GM21381 (cell line): ENCODE measurements around the gene MIA.
"Not testable (repeated sequence)": the region's sequence is repeated elsewhere in the genome, so short reads cannot be mapped to it uniquely, and the experiment has no call there.

Experiments used
- ATAC-seq: cut with Tn5 transposase; IDR thresholded peaks from one replicate; pipeline ENCODE4 v1.9.1; 2021; ENCODE audit warnings: mild to moderate bottlenecking, moderate library complexity; ENCODE audit not compliant: unreplicated experiment

Gene MIA

GRCh38 chr19:40774916-40775631 lies at the start of gene MIA:
Gene MIA, plus strand, starts transcription at chr19:40775521. Its CDS starts 22 bp downstream, at chr19:40775543.
- no peak for ATAC-seq

GRCh38 chr19:40726279-40726678 lies 49.0 kb upstream of the MIA start:
- no peak for ATAC-seq

- not testable (repeated sequence) for ATAC-seq
These were observed 45.3 kb upstream of the MIA start for GRCh38 chr19:40730065-40730464.

GRCh38 chr19:40732304-40732703 lies 43.0 kb upstream of the MIA start:
- not testable (repeated sequence) for ATAC-seq

- ATAC-seq: no peak
These were observed 42.2 kb upstream of the MIA start for GRCh38 chr19:40733149-40733548.

- ATAC-seq: no peak
These were observed 40.1 kb upstream of the MIA start for GRCh38 chr19:40735013-40735771.

- ATAC-seq: no peak
These were observed 38.7 kb upstream of the MIA start for GRCh38 chr19:40736661-40737060.

- ATAC-seq: no peak
These were observed 38.1 kb upstream of the MIA start for GRCh38 chr19:40737102-40737644.

- ATAC-seq: no peak
These were observed 36.1 kb upstream of the MIA start for GRCh38 chr19:40739030-40739839.

GRCh38 chr19:40739871-40740703 lies 35.2 kb upstream of the MIA start:
- ATAC-seq: no peak

- no peak for ATAC-seq
These were observed 34.6 kb upstream of the MIA start for GRCh38 chr19:40740747-40741146.

- no peak for ATAC-seq
These were observed 33.6 kb upstream of the MIA start for GRCh38 chr19:40741527-40742390.

- ATAC-seq: no peak
These were observed 32.8 kb upstream of the MIA start for GRCh38 chr19:40742477-40742876.

GRCh38 chr19:40742886-40743285 lies 32.4 kb upstream of the MIA start:
- no peak for ATAC-seq

GRCh38 chr19:40743926-40744325 lies 31.4 kb upstream of the MIA start:
- no peak for ATAC-seq

- ATAC-seq: no peak
These were observed 30.5 kb upstream of the MIA start for GRCh38 chr19:40744554-40745401.

- no peak for ATAC-seq
These were observed 29.9 kb upstream of the MIA start for GRCh38 chr19:40745402-40745780.

- ATAC-seq: no peak
These were observed 27.8 kb upstream of the MIA start for GRCh38 chr19:40747536-40747935.
